Uterus (tissue), 2 donors: ENCODE measurements around the gene HSPA12B.

ENCODE experiments used
- POLR2A ChIP-seq, 2 donors: fragments of 450-650 bp; IDR thresholded peaks; one replicate each; pipeline ENCODE4 v1.6.1; 2016; ENCODE audit warnings: antibody characterized with exemption in 2 of 2, mild to moderate bottlenecking in 1 of 2, moderate library complexity in 1 of 2
- TF ChIP-seq, protein P1 (sequence below), 4 experiments: fragments of 200-600 bp in 2 of 4; fragments of 450-650 bp in 2 of 4; sonication (generic) in 2 of 4; IDR thresholded peaks; one replicate each; pipeline ENCODE4 v1.5.1; 2016 to 2019; ENCODE audit warnings: antibody characterized with exemption in 4 of 4, mild to moderate bottlenecking in 2 of 4, moderate library complexity in 1 of 4

DNA sequence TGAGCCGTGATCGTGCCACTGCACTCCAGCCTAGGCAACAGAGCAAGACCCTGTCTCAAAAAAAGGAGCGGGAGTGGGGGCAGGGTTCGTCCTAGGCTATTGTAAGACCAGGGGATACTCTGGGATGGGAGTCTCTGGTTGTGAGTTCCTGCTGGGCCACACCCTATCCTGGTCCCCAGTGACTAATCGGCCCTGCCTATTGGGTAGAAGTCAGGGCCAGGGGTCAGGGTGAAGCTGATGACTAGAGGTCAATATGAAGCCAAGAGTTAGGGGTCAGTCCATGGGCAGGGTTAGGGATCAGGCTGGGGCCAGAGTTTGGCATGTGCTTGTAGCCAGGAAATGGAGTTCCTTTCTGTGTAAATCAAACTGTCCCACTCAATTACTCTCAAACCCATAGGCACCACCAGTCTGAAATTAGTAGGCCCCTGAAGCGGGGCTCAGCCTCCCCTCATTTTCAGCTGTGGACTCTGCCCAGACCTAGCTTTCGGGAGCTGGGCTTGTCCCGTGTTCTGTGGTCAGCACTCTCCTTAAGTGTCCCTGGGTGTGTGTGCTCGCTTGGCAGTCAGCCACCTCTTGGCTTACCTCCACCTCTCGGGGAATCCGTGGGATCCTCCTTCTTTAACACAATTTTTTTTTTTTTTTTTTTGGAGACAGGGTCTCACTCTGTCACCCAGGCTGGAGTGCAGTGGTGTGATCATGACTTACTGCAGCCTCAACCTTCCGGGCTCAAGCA, 1.8 kb downstream of the HSPA12B start:
- TF ChIP-seq, protein P1, sequence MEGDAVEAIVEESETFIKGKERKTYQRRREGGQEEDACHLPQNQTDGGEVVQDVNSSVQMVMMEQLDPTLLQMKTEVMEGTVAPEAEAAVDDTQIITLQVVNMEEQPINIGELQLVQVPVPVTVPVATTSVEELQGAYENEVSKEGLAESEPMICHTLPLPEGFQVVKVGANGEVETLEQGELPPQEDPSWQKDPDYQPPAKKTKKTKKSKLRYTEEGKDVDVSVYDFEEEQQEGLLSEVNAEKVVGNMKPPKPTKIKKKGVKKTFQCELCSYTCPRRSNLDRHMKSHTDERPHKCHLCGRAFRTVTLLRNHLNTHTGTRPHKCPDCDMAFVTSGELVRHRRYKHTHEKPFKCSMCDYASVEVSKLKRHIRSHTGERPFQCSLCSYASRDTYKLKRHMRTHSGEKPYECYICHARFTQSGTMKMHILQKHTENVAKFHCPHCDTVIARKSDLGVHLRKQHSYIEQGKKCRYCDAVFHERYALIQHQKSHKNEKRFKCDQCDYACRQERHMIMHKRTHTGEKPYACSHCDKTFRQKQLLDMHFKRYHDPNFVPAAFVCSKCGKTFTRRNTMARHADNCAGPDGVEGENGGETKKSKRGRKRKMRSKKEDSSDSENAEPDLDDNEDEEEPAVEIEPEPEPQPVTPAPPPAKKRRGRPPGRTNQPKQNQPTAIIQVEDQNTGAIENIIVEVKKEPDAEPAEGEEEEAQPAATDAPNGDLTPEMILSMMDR (IDR thresholded peaks at IDR 0.05): no peak
- no peak for TF ChIP-seq POLR2A (IDR thresholded peaks at IDR 0.05)
